RPMI8226 (cell line): Measurements from ENCODE around the gene HCAR2.
"Not testable (repeated sequence)": the region's sequence is repeated elsewhere in the genome, so short reads cannot be mapped to it uniquely, and the experiment has no call there.

ENCODE experiments used
- DNase-seq: peaks from one replicate; pipeline ENCODE4 v3.0.0-alpha.2; 2015

Gene HCAR2

GRCh38 chr12:122661246-122661645, 41.9 kb downstream of the HCAR2 start:
- no peak for DNase-seq

GRCh38 chr12:122659579-122659978, 43.6 kb downstream of the HCAR2 start:
- no peak for DNase-seq

GRCh38 chr12:122656298-122656697, 46.9 kb downstream of the HCAR2 start:
- DNase-seq, result no peak

GRCh38 chr12:122653291-122653690, 49.9 kb downstream of the HCAR2 start:
- not testable (repeated sequence) for DNase-seq

GRCh38 chr12:122651520-122652224, 51.5 kb downstream of the HCAR2 start:
- no peak for DNase-seq
